Panc1 (cell line): ENCODE data around the gene ZBTB33.

Source experiments
- POLR2AphosphoS5 ChIP-seq: IDR thresholded peaks from 2 replicates; pipeline ENCODE4 v1.6.1; 2012; ENCODE audit warnings: mild to moderate bottlenecking, low read depth, low read length, moderate library complexity
- TCF7L2 ChIP-seq: IDR thresholded peaks from 2 replicates; pipeline ENCODE4 v1.6.1; 2011; ENCODE audit warnings: mild to moderate bottlenecking, low read depth, low read length, inconsistent platforms
- TF ChIP-seq, protein P1 (sequence below): fragments of 450-650 bp; IDR thresholded peaks from 2 replicates; pipeline ENCODE4 v1.5.1; 2017; ENCODE audit warnings: mild to moderate bottlenecking

DNA sequence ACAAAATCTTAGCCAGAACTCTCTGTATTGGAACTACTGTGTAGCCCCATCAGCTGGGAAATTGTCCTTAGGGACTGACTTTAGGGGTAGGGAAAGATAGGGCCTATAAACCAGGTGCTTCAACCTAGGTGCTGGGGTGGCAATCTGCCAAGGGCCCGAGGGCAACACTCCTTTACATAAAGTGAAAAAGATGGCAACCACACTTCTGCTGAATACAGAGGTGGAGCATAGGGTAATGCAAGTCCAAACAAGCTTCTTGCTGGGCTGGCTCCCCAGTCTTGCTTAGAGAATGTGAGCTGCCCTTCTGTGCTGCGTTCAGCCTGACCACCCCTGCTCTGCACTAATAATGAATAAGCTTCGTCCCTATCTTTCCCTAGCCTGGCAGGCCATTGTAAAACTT lies 9.8 kb downstream of the ZBTB33 start:
- TF ChIP-seq POLR2AphosphoS5: no peak
- TF ChIP-seq, protein P1, sequence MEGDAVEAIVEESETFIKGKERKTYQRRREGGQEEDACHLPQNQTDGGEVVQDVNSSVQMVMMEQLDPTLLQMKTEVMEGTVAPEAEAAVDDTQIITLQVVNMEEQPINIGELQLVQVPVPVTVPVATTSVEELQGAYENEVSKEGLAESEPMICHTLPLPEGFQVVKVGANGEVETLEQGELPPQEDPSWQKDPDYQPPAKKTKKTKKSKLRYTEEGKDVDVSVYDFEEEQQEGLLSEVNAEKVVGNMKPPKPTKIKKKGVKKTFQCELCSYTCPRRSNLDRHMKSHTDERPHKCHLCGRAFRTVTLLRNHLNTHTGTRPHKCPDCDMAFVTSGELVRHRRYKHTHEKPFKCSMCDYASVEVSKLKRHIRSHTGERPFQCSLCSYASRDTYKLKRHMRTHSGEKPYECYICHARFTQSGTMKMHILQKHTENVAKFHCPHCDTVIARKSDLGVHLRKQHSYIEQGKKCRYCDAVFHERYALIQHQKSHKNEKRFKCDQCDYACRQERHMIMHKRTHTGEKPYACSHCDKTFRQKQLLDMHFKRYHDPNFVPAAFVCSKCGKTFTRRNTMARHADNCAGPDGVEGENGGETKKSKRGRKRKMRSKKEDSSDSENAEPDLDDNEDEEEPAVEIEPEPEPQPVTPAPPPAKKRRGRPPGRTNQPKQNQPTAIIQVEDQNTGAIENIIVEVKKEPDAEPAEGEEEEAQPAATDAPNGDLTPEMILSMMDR: no peak
- TF ChIP-seq TCF7L2: no peak
